ENCODE data around the gene ABTB2. TPM values are rescaled to one million over a fixed set of nuclear protein-coding genes. Genes with fewer than 3 reads are reported as not detected.

ABTB2 gene
- total RNA-seq, 2 experiments from 2014 or later, result 0.06 to 0.09 TPM

- Histone ChIP-seq H3K79me2 (ENCODE audit: insufficient read depth, low read depth, low read length) (no peaks in the 10 kb centered on the region), H3K9me2 (ENCODE audit: insufficient read depth, low read length) (no peaks in the 10 kb centered on the region), H3K27ac (ENCODE audit: low read depth, low read length, poor library complexity, severe bottlenecking) (no peak overlapping the region), H2AFZ (ENCODE audit: low read length) (no peak overlapping the region), H3K9me3 (ENCODE audit: low read length) (no peaks in the 10 kb centered on the region), H4K20me1 (ENCODE audit: insufficient read depth, low read length) (no peaks in the 10 kb centered on the region), H3K4me2 (ENCODE audit: low read length) (no peak overlapping the region), H3K4me1 (ENCODE audit: insufficient read depth, low read length, poor library complexity, severe bottlenecking) (peaks cover 51% of the 10 kb centered on the region), H3K4me3 (ENCODE audit: low read depth, low read length, poor library complexity, severe bottlenecking) (no peak overlapping the region), H3K36me3 (ENCODE audit: insufficient read depth, low read length) (peaks cover 91% of the 10 kb centered on the region)
- TF ChIP-seq CTCF (conservative IDR thresholded peaks at IDR 0.05; ENCODE audit: low read length) (no peak), EZH2phosphoT487 (IDR thresholded peaks at IDR 0.05; ENCODE audit: borderline replicate concordance, low read depth, low read length) (no peak)
- CTCF ChIA-PET (ENCODE audit: unreplicated experiment), result no interaction called here
- intact Hi-C loops (cut with micrococcal nuclease; ENCODE audit: unreplicated experiment), result loop anchor here (5.0 kb wide), 2 partner anchors 97 to 152 kb away; partner anchors contain the start of gene CAPRIN1
- DNase-seq (ENCODE audit: low spot score), result no peak
- POLR2A ChIA-PET, result interaction anchor here (0.6 kb wide), 1 partner anchor 82 kb away, joined by 8 read pairs; no protein-coding TSS in a partner anchor
- BruUV-seq (replicated peaks), result no TSS peak
These were observed 208.5 kb downstream of the ABTB2 start for GRCh38 chr11:34149274-34149673.

- no TSS peak for BruUV-seq (replicated peaks)
- no peak overlapping the region for H2AFZ ChIP-seq (ENCODE audit: low read length)
- intact Hi-C loops (cut with micrococcal nuclease; ENCODE audit: unreplicated experiment), result loop anchor here (5.0 kb wide), 2 partner anchors 96 to 151 kb away; partner anchors contain the start of gene CAPRIN1
- ChIA-PET CTCF (ENCODE audit: unreplicated experiment) (no interaction called here), POLR2A (interaction anchor here (0.6 kb wide), 1 partner anchor 81 kb away, joined by 8 read pairs; no protein-coding TSS in a partner anchor)
- peaks cover 97% of the 10 kb centered on the region for H3K36me3 ChIP-seq (ENCODE audit: insufficient read depth, low read length)
- no peaks in the 10 kb centered on the region for H3K79me2 ChIP-seq (ENCODE audit: insufficient read depth, low read depth, low read length)
- H4K20me1 ChIP-seq (ENCODE audit: insufficient read depth, low read length), result no peaks in the 10 kb centered on the region; the same call in 1 of the 2 replicates
- H3K4me1 ChIP-seq (ENCODE audit: insufficient read depth, low read length, poor library complexity, severe bottlenecking), result peaks cover 49% of the 10 kb centered on the region
- no peak overlapping the region for H3K27ac ChIP-seq (ENCODE audit: low read depth, low read length, poor library complexity, severe bottlenecking)
- no peak overlapping the region for H3K4me2 ChIP-seq (ENCODE audit: low read length)
- DNase-seq (ENCODE audit: low spot score), result no peak
- H3K9me3 ChIP-seq (ENCODE audit: low read length), result no peaks in the 10 kb centered on the region
- TF ChIP-seq CTCF (conservative IDR thresholded peaks at IDR 0.05; ENCODE audit: low read length), result no peak
- no peak for TF ChIP-seq EZH2phosphoT487 (IDR thresholded peaks at IDR 0.05; ENCODE audit: borderline replicate concordance, low read depth, low read length)
- no peaks in the 10 kb centered on the region for H3K9me2 ChIP-seq (ENCODE audit: insufficient read depth, low read length)
- H3K4me3 ChIP-seq (ENCODE audit: low read depth, low read length, poor library complexity, severe bottlenecking), result no peak overlapping the region
These were observed 209.2 kb downstream of the ABTB2 start for GRCh38 chr11:34148504-34149165.

GRCh38 chr11:34147581-34147980, 210.2 kb downstream of the ABTB2 start:
- no peak for TF ChIP-seq CTCF (conservative IDR thresholded peaks at IDR 0.05; ENCODE audit: low read length)
- no peak for TF ChIP-seq EZH2phosphoT487 (IDR thresholded peaks at IDR 0.05; ENCODE audit: borderline replicate concordance, low read depth, low read length)

More at GRCh38 chr11:34147581-34147980, 210.2 kb downstream of the ABTB2 start:
- Histone ChIP-seq H3K9me2 (ENCODE audit: insufficient read depth, low read length) (no peaks in the 10 kb centered on the region), H3K27ac (ENCODE audit: low read depth, low read length, poor library complexity, severe bottlenecking) (no peak overlapping the region), H3K36me3 (ENCODE audit: insufficient read depth, low read length) (peaks cover 98% of the 10 kb centered on the region), H3K4me3 (ENCODE audit: low read depth, low read length, poor library complexity, severe bottlenecking) (no peak overlapping the region), H4K20me1 (ENCODE audit: insufficient read depth, low read length) (no peaks in the 10 kb centered on the region; the same call in 1 of the 2 replicates), H3K79me2 (ENCODE audit: insufficient read depth, low read depth, low read length) (no peaks in the 10 kb centered on the region), H3K4me1 (ENCODE audit: insufficient read depth, low read length, poor library complexity, severe bottlenecking) (peaks cover 39% of the 10 kb centered on the region), H3K9me3 (ENCODE audit: low read length) (no peaks in the 10 kb centered on the region), H3K4me2 (ENCODE audit: low read length) (no peak overlapping the region), H2AFZ (ENCODE audit: low read length) (no peak overlapping the region)
- POLR2A ChIA-PET, result interaction anchor here (0.6 to 1.0 kb wide), 2 partner anchors 42 to 176 kb away, joined by 3 read pairs; partner anchors contain the start of gene NAT10
- no TSS peak for BruUV-seq (replicated peaks)
- no peak for DNase-seq (ENCODE audit: low spot score)
- CTCF ChIA-PET (ENCODE audit: unreplicated experiment), result no interaction called here
- intact Hi-C loops (cut with micrococcal nuclease; ENCODE audit: unreplicated experiment), result loop anchor here (5.0 kb wide), 2 partner anchors 95 to 150 kb away; partner anchors contain the start of gene CAPRIN1
